ENCODE measurements around the gene CD2.

DNA sequence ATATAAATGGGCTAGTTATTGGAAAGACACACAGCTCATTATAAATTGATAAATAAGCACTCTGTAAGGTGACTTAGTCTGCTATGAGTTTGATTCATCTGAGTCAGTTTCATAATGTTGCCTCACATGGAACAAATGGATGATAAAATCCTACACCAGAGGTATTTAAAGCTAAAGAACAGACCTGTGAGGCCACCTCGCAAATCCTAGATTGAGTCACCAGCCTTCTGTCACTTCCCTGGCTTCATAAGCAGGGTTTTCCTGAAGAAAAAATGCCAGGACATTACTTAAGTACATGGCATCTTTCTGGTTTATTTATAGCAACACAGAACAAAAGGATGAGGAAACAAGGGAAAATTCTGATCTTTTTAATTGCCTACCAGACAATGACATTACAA, 18.4 kb downstream of the CD2 start:
- TF ChIP-seq CTCF (IDR thresholded peaks at IDR 0.05), result no peak
- no peak for TF ChIP-seq POLR2A (IDR thresholded peaks at IDR 0.05)
